NCI-H524 treated with DMSO at 0.1 percent for 48 hours (cell line): ENCODE data around the gene NFIA.

Experiments used
- DNase-seq: peaks from one replicate; lab custom pipeline; 2025; lab: John Stamatoyannopoulos, UW

NFIA gene

GRCh38 chr1:61432616-61433388 lies 350.4 kb downstream of the NFIA start:
- no peak for DNase-seq

GRCh38 chr1:61433646-61434045 lies 351.3 kb downstream of the NFIA start:
- DNase-seq: no peak

GRCh38 chr1:61434276-61434675 lies 351.9 kb downstream of the NFIA start:
- no peak for DNase-seq

- DNase-seq: no peak
These were observed 352.9 kb downstream of the NFIA start for GRCh38 chr1:61435226-61435625.

GRCh38 chr1:61436016-61436415 lies 353.7 kb downstream of the NFIA start:
- no peak for DNase-seq

- no peak for DNase-seq
These were observed 354.2 kb downstream of the NFIA start for GRCh38 chr1:61436491-61437120.

- no peak for DNase-seq
These were observed 356.9 kb downstream of the NFIA start for GRCh38 chr1:61439234-61439633.

GRCh38 chr1:61441723-61442262 lies 359.4 kb downstream of the NFIA start:
- DNase-seq: no peak

- DNase-seq: no peak
These were observed 360.2 kb downstream of the NFIA start for GRCh38 chr1:61442544-61442943.

GRCh38 chr1:61444288-61444687 lies 361.9 kb downstream of the NFIA start:
- no peak for DNase-seq

- DNase-seq: no peak
These were observed 363.0 kb downstream of the NFIA start for GRCh38 chr1:61445269-61445825.

- no peak for DNase-seq
These were observed 364.2 kb downstream of the NFIA start for GRCh38 chr1:61446531-61446991.

- no peak for DNase-seq
These were observed 365.0 kb downstream of the NFIA start for GRCh38 chr1:61447106-61447967.

GRCh38 chr1:61447968-61448430 lies 365.6 kb downstream of the NFIA start:
- no peak for DNase-seq

GRCh38 chr1:61448914-61449313 lies 366.6 kb downstream of the NFIA start:
- DNase-seq: no peak

- DNase-seq: no peak
These were observed 367.0 kb downstream of the NFIA start for GRCh38 chr1:61449410-61449809.

- DNase-seq: no peak
These were observed 368.1 kb downstream of the NFIA start for GRCh38 chr1:61450454-61450853.

- DNase-seq: no peak
These were observed 368.7 kb downstream of the NFIA start for GRCh38 chr1:61450872-61451571.

- no peak for DNase-seq
These were observed 369.2 kb downstream of the NFIA start for GRCh38 chr1:61451572-61451968.

GRCh38 chr1:61452176-61453035 lies 370.0 kb downstream of the NFIA start:
- no peak for DNase-seq
